Measurements from ENCODE around the gene CLN6. TPM values are rescaled to one million over a fixed set of nuclear protein-coding genes. Genes with fewer than 3 reads are reported as not detected.

The CLN6 gene
- total RNA-seq, 1 donor from 2014 or later: 18.0 TPM

- no peak for DNase-seq (ENCODE audit: low spot score)
- Mint-ChIP-seq H3K4me3 (ENCODE audit: unreplicated experiment) (no peak overlapping the region), H3K27me3 (ENCODE audit: low read depth) (no peaks in the 10 kb centered on the region), H3K4me1 (ENCODE audit: low read depth) (no peaks in the 10 kb centered on the region), H3K36me3 (ENCODE audit: low read depth) (peaks cover 3% of the 10 kb centered on the region), H3K27ac (ENCODE audit: unreplicated experiment) (no peak overlapping the region), H3K9me3 (ENCODE audit: low read depth) (no peaks in the 10 kb centered on the region)
- no peak for TF ChIP-seq CTCF (IDR thresholded peaks at IDR 0.05)
Measured at GRCh38 chr15:68211656-68212320, 17.7 kb downstream of the CLN6 start.

- H3K4me1 Mint-ChIP-seq (ENCODE audit: low read depth): no peaks in the 10 kb centered on the region
- peak; percentile 92 for TF ChIP-seq CTCF (IDR thresholded peaks at IDR 0.05)
- peaks cover 3% of the 10 kb centered on the region for H3K36me3 Mint-ChIP-seq (ENCODE audit: low read depth)
- no peak for DNase-seq (ENCODE audit: low spot score)
- H3K27ac Mint-ChIP-seq (ENCODE audit: unreplicated experiment): no peak overlapping the region
- no peaks in the 10 kb centered on the region for H3K27me3 Mint-ChIP-seq (ENCODE audit: low read depth)
- no peak overlapping the region for H3K4me3 Mint-ChIP-seq (ENCODE audit: unreplicated experiment)
- H3K9me3 Mint-ChIP-seq (ENCODE audit: low read depth): no peaks in the 10 kb centered on the region
Measured at GRCh38 chr15:68210821-68211655, 18.5 kb downstream of the CLN6 start.

- Mint-ChIP-seq H3K4me1 (ENCODE audit: low read depth) (no peaks in the 10 kb centered on the region), H3K36me3 (ENCODE audit: low read depth) (peaks cover 3% of the 10 kb centered on the region), H3K27me3 (ENCODE audit: low read depth) (no peaks in the 10 kb centered on the region), H3K9me3 (ENCODE audit: low read depth) (no peaks in the 10 kb centered on the region), H3K27ac (ENCODE audit: unreplicated experiment) (no peak overlapping the region), H3K4me3 (ENCODE audit: unreplicated experiment) (no peak overlapping the region)
- DNase-seq (ENCODE audit: low spot score): no peak
- TF ChIP-seq CTCF (IDR thresholded peaks at IDR 0.05): no peak
Measured at GRCh38 chr15:68210409-68210756, 19.1 kb downstream of the CLN6 start.

GRCh38 chr15:68209735-68210408 is 19.7 kb downstream of the CLN6 start:
- Mint-ChIP-seq H3K4me1 (ENCODE audit: low read depth) (peaks cover 2% of the 10 kb centered on the region), H3K27ac (ENCODE audit: unreplicated experiment) (no peak overlapping the region), H3K36me3 (ENCODE audit: low read depth) (peaks cover 1% of the 10 kb centered on the region), H3K27me3 (ENCODE audit: low read depth) (no peaks in the 10 kb centered on the region), H3K9me3 (ENCODE audit: low read depth) (no peaks in the 10 kb centered on the region), H3K4me3 (ENCODE audit: unreplicated experiment) (no peak overlapping the region)
- no peak for TF ChIP-seq CTCF (IDR thresholded peaks at IDR 0.05)
- DNase-seq (ENCODE audit: low spot score): no peak

- Mint-ChIP-seq H3K36me3 (ENCODE audit: low read depth) (peaks cover 1% of the 10 kb centered on the region), H3K27me3 (ENCODE audit: low read depth) (no peaks in the 10 kb centered on the region), H3K4me3 (ENCODE audit: unreplicated experiment) (no peak overlapping the region), H3K4me1 (ENCODE audit: low read depth) (peaks cover 3% of the 10 kb centered on the region), H3K9me3 (ENCODE audit: low read depth) (no peaks in the 10 kb centered on the region), H3K27ac (ENCODE audit: unreplicated experiment) (no peak overlapping the region)
- no peak for TF ChIP-seq CTCF (IDR thresholded peaks at IDR 0.05)
- DNase-seq (ENCODE audit: low spot score): no peak
Measured at GRCh38 chr15:68209272-68209671, 20.3 kb downstream of the CLN6 start.

Measured in chondrocyte (in vitro differentiated cells).